Fibroblast of lung (primary cell): ENCODE data around the gene CCDC158. TPM values are rescaled to one million over a fixed set of nuclear protein-coding genes. Genes with fewer than 3 reads are reported as not detected.

Experiments used
- DNase-seq, 2 donors: peaks; one replicate each; pipeline versions ENCODE4 v3.0.0 to v3.0.0-alpha.2; 2010; ENCODE audit warnings: low read depth in 2 of 2
- H2AFZ ChIP-seq: 2 replicates; pipeline ENCODE4 v1.5.1; 2012; ENCODE audit warnings: low read length, control low read depth, inconsistent platforms
- H3K27ac ChIP-seq: 2 replicates; pipeline ENCODE4 v1.5.1; 2011; ENCODE audit warnings: low read length, control low read depth; ENCODE audit not compliant: insufficient read depth
- H3K27me3 ChIP-seq: 2 replicates; pipeline ENCODE4 v1.5.1; 2011; ENCODE audit warnings: mild to moderate bottlenecking, low read length; ENCODE audit not compliant: control insufficient read depth, insufficient read depth
- H3K36me3 ChIP-seq: 2 replicates; pipeline ENCODE4 v1.5.1; 2011; ENCODE audit warnings: low read length; ENCODE audit not compliant: control insufficient read depth, insufficient read depth
- H3K4me1 ChIP-seq: 2 replicates; pipeline ENCODE4 v1.5.1; 2011; ENCODE audit warnings: low read length; ENCODE audit not compliant: control insufficient read depth, insufficient read depth; ENCODE audit errors: extremely low read depth
- H3K4me2 ChIP-seq: 2 replicates; pipeline ENCODE4 v1.5.1; 2011; ENCODE audit warnings: low read length, control low read depth; ENCODE audit not compliant: insufficient read depth; ENCODE audit errors: extremely low read depth
- H3K4me3 ChIP-seq, 4 experiments: fragments of 200-600 bp in 1 of 4; sonication (generic) in 1 of 4; replicated peaks in 1 of 4; 2 replicates each; pipeline ENCODE4 v1.5.1; 2011 to 2016; ENCODE audit warnings: low read length in 4 of 4, low read depth in 3 of 4, mild to moderate bottlenecking in 3 of 4, control low read depth in 2 of 4, inconsistent platforms in 1 of 4, mixed read lengths in 1 of 4; ENCODE audit not compliant: insufficient read depth in 1 of 4; ENCODE audit errors: control extremely low read depth in 1 of 4
- H3K79me2 ChIP-seq: 2 replicates; pipeline ENCODE4 v1.5.1; 2012; ENCODE audit warnings: mild to moderate bottlenecking, low read length, inconsistent platforms; ENCODE audit not compliant: control insufficient read depth, insufficient read depth
- H3K9ac ChIP-seq: 2 replicates; pipeline ENCODE4 v1.5.1; 2011; ENCODE audit warnings: mild to moderate bottlenecking, low read length, control low read depth; ENCODE audit not compliant: insufficient read depth
- H3K9me3 ChIP-seq: 2 replicates; pipeline ENCODE4 v1.5.1; 2012; ENCODE audit warnings: low read depth, low read length; ENCODE audit not compliant: control insufficient read depth, insufficient read depth
- H4K20me1 ChIP-seq: 2 replicates; pipeline ENCODE4 v1.5.1; 2011; ENCODE audit warnings: low read length; ENCODE audit not compliant: control insufficient read depth, insufficient read depth; ENCODE audit errors: extremely low read depth
- CTCF ChIP-seq, 2 donors: IDR thresholded peaks in 1 of 2; conservative IDR thresholded peaks in 1 of 2; 1 replicate in 1 of 2; 2 replicates in 1 of 2; pipeline ENCODE4 v1.5.1; 2011 to 2012; ENCODE audit warnings: low read length in 2 of 2, control low read depth in 1 of 2, inconsistent platforms in 1 of 2, low read depth in 1 of 2, mild to moderate bottlenecking in 1 of 2
- EZH2 ChIP-seq: IDR thresholded peaks from 2 replicates; pipeline ENCODE4 v1.5.1; 2012; ENCODE audit warnings: low read length, control low read depth, mild to moderate bottlenecking; ENCODE audit errors: missing control alignments
- polyA plus RNA-seq, 2 donors: library from polyadenylated mRNA; depleted of rRNA in 1 of 2; stranded (reverse) in 1 of 2; unstranded in 1 of 2; fragments of >200 nt; gene quantifications; 2 replicates each; pipeline ENCODE4 v1.2.1, GENCODE V29; 2011 to 2012; ENCODE audit warnings: missing spikeins in 1 of 2
- total RNA-seq: library from RNA; depleted of rRNA; stranded (reverse); fragments of >200 nt; gene quantifications from 2 replicates; pipeline ENCODE4 v1.2.1, GENCODE V29; 2014

CCDC158 gene
- total and polyA plus RNA-seq, 2 donors (not counting 1 experiment from before 2014, with no cell fraction given) = 0.15 to 1.5 TPM

GRCh38 chr4:76406081-76406480 lies 14.9 kb downstream of the CCDC158 start:
- Histone ChIP-seq H3K79me2 (no peaks in the 10 kb centered on the region), H3K4me2 (no peak overlapping the region)
- DNase-seq = no peak

GRCh38 chr4:76401654-76402053 lies 19.3 kb downstream of the CCDC158 start:
- Histone ChIP-seq H4K20me1 (no peaks in the 10 kb centered on the region), H3K27me3 (peaks cover 10% of the 10 kb centered on the region), H3K27ac (no peak overlapping the region), H3K9me3 (no peaks in the 10 kb centered on the region), H3K4me3 (no peak overlapping the region), H3K4me1 (no peaks in the 10 kb centered on the region), H3K9ac (no peak overlapping the region), H3K36me3 (no peaks in the 10 kb centered on the region), H2AFZ (no peak overlapping the region), H3K4me2 (no peak overlapping the region), H3K79me2 (no peaks in the 10 kb centered on the region)
- DNase-seq = no peak
- no peak for TF ChIP-seq EZH2

More at GRCh38 chr4:76406081-76406480, 14.9 kb downstream of the CCDC158 start:
- no peaks in the 10 kb centered on the region for H3K36me3 ChIP-seq
- no peaks in the 10 kb centered on the region for H4K20me1 ChIP-seq
- H2AFZ ChIP-seq = no peak overlapping the region
- H3K4me1 ChIP-seq = no peaks in the 10 kb centered on the region
- no peak overlapping the region for H3K27ac ChIP-seq
- TF ChIP-seq CTCF (conservative IDR thresholded peaks at IDR 0.05 in 1 of 2, IDR thresholded peaks at IDR 0.05 in 1 of 2; ENCODE audit: low read depth in 1 of 2, low read length in 2 of 2) (no peak), EZH2 (no peak)
- H3K4me3 ChIP-seq = no peak overlapping the region
- no peak overlapping the region for H3K9ac ChIP-seq
- no peaks in the 10 kb centered on the region for H3K9me3 ChIP-seq
- peaks cover 9% of the 10 kb centered on the region for H3K27me3 ChIP-seq

GRCh38 chr4:76388160-76388908 lies 32.6 kb downstream of the CCDC158 start:
- Histone ChIP-seq H3K4me2 (no peak overlapping the region), H4K20me1 (no peaks in the 10 kb centered on the region), H3K4me1 (no peaks in the 10 kb centered on the region), H3K9me3 (no peaks in the 10 kb centered on the region), H3K36me3 (no peaks in the 10 kb centered on the region), H3K27ac (no peak overlapping the region), H3K27me3 (peaks cover under 1% of the 10 kb centered on the region), H2AFZ (no peak overlapping the region), H3K79me2 (no peaks in the 10 kb centered on the region), H3K9ac (no peak overlapping the region), H3K4me3 (no peak overlapping the region)
- TF ChIP-seq CTCF (conservative IDR thresholded peaks at IDR 0.05 in 1 of 2, IDR thresholded peaks at IDR 0.05 in 1 of 2; ENCODE audit: low read depth in 1 of 2, low read length in 2 of 2) (no peak), EZH2 (no peak)
- peak in 1 of 2 donors; percentile 24 for DNase-seq
